Mammary epithelial cell (primary cell): ENCODE data around the gene MRM3.

Source experiments
- CTCF ChIP-seq, 2 donors: IDR thresholded peaks in 1 of 2; conservative IDR thresholded peaks in 1 of 2; 2 replicates each; pipeline ENCODE4 v1.5.1; 2011 to 2012; ENCODE audit warnings: inconsistent platforms in 2 of 2, low read length in 2 of 2, mild to moderate bottlenecking in 2 of 2, control low read depth in 1 of 2, low read depth in 1 of 2; ENCODE audit not compliant: insufficient read depth in 1 of 2; ENCODE audit errors: extremely low read depth in 1 of 2
- EZH2 ChIP-seq: IDR thresholded peaks from 2 replicates; pipeline ENCODE4 v1.6.1; 2012; ENCODE audit warnings: low read length, inconsistent platforms, borderline replicate concordance

- TF ChIP-seq CTCF (conservative IDR thresholded peaks at IDR 0.05 in 1 of 2, IDR thresholded peaks at IDR 0.05 in 1 of 2; ENCODE audit: extremely low read depth in 1 of 2, insufficient read depth in 1 of 2, low read depth in 1 of 2, low read length in 2 of 2) (no peak), EZH2 (no peak)
These were observed 39.9 kb upstream of the MRM3 start for GRCh38 chr17:742147-742793.
